T-helper 2 cell treated with Interferon-gamma antibody and Interleukin-4, amounts not matched to agents 100 ng/mL and 5 ng/mL, for 36 hours (primary cell): Measurements from ENCODE around the gene SURF4. TPM values are rescaled to one million over a fixed set of nuclear protein-coding genes. Genes with fewer than 3 reads are reported as not detected.

ENCODE experiments used
- intact Hi-C: fragments of 100-400 bp; cut with micrococcal nuclease; formaldehyde crosslinking; loops from one replicate; pipeline ENCODE4 v1.15.1; 2023
- total RNA-seq: library from RNA; stranded (reverse); gene quantifications from 2 replicates; pipeline ENCODE4 v1.2.3, GENCODE V29; 2022

Gene SURF4
- total RNA-seq, 1 donor from 2014 or later, result 205 TPM

- intact Hi-C loops, result loop anchor here (10.0 kb wide), 1 partner anchor 190 kb away; no protein-coding TSS in a partner anchor
These were observed 640 bp downstream of the SURF4 start for GRCh38 chr9:133375116-133375723.

GRCh38 chr9:133374612-133375115 lies 1.2 kb downstream of the SURF4 start:
- intact Hi-C loops, result loop anchor here (10.0 kb wide), 1 partner anchor 190 kb away; no protein-coding TSS in a partner anchor

- intact Hi-C loops, result loop anchor here (10.0 kb wide), 1 partner anchor 187 kb away; no protein-coding TSS in a partner anchor
These were observed 3.7 kb downstream of the SURF4 start for GRCh38 chr9:133372144-133372543.

DNA sequence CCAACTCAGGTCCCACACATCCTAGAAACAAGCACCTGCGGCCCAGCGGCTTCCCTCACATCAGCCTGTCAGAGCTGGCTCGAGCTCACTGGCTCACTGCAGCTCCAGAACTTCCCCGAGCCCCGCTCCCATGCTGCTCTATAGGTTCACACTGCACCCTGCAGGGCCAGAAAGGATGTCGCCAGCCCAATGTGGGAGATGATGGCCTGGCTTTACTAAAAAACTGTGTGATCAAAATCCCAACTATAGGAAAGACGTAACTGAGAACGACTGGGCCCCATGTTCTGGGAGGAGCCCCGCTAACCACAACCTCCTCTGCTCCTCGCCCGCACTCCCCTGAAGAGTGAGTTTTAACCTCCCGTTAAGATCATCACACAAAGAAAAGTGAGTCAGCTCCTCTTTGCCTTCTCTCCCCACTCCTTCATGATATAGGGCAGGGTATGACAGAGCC lies 4.6 kb downstream of the SURF4 start:
- intact Hi-C loops, result loop anchor here (1.0 to 10.0 kb wide), 4 partner anchors 14 to 186 kb away; partner anchors contain the start of genes MED22, RPL7A, SURF1 and SURF2

GRCh38 chr9:133370685-133371084 lies 5.2 kb downstream of the SURF4 start:
- intact Hi-C loops, result loop anchor here (1.0 to 10.0 kb wide), 4 partner anchors 14 to 186 kb away; partner anchors contain the start of genes MED22, RPL7A, SURF1 and SURF2

DNA sequence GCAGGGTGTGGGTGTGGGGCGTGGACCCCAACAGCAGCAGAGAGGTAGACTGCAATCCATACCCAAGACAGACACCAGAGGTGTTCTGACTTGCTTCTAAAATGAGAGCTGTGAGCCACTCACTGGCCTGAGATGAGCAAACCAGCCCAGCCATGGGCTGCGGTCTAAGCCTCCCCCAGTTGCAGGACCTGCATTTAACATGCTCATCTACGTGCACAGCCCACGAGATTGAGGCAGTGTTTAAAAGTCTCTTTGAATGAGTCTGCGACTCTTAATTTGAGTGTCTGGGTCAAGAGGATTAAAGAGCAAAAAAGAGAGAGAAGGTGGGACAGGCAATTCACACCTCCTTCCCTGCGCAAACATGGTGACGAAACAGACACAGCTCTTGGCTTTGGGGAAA lies 5.9 kb downstream of the SURF4 start:
- intact Hi-C loops, result loop anchor here (2.0 to 10.0 kb wide), 2 partner anchors 13 to 185 kb away; partner anchors contain the start of genes SURF1 and SURF2

DNA sequence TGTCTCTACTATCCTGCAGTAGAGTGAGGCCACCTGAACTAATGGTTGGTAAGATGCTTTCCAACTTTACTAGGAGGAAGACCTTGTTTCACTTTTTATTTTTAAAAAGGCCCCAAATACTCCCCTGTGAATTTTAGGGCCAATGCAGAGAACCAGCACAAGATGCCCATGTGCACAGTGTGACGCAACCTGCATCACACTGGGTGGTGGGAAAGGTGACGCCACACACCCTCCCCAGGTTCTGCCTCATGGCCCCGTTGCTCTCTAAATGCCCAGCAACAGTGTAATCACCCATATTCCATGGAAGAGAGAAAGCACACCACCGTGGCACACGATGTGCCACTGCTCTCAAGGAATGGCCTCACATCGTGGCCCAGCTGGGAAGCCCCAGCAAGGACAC lies 6.4 kb downstream of the SURF4 start:
- intact Hi-C loops, result no loop called here

DNA sequence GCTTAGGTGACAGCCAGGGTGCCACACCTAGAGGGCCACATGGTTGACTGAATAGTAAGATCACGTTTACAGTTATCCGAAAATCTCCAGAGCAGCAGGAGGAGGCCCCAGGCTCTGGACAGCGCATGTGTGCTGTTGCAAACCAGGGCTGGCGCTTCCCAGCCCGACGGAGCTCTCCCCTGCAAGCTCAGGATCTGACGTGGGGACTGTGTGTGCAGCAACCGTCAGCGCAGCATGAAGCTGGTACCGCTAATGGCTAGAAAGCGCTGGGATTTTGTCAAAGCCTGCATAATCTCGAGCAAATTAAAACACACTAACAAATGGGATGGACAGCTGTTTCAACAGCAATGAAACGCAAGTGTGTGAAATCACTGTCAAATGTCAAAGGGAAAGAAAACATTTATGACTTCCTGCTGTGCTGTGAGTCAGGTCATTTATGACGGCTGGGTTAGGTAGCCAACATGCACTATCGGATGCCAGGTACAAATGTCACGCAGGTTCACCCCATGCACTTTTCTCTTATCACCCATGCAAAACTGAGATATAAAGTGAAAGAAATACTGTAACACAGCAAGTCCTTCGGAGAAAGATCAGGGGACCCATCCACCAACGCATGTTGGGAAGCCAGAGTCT lies 7.5 kb downstream of the SURF4 start:
- intact Hi-C loops, result no loop called here

- intact Hi-C loops, result no loop called here
These were observed 8.1 kb downstream of the SURF4 start for GRCh38 chr9:133367778-133368177.

GRCh38 chr9:133367221-133367620 lies 8.6 kb downstream of the SURF4 start:
- intact Hi-C loops, result no loop called here

DNA sequence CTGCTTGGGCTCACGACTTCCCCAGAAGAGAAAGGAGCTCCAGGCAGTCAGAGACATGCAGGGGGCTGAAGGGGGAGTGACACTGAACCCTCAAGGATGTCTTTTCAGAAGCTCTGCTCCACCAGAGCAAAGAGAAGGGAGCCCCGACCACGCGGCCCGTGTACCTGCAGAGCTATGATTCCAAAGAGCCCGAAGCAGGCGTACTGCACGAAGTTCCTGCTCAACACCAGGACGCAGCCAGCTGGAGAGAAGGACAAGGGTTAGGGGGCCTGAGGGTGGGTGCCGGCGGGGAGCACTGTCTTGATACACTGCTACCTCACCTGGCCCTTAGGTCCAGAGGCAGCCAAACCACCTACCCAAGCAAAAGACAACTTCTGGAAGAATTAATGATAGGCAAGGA lies 9.4 kb downstream of the SURF4 start:
- intact Hi-C loops, result no loop called here

- intact Hi-C loops, result no loop called here
These were observed 13.4 kb downstream of the SURF4 start for GRCh38 chr9:133362359-133363044.

GRCh38 chr9:133361507-133362092 lies 14.3 kb downstream of the SURF4 start:
- intact Hi-C loops, result no loop called here

DNA sequence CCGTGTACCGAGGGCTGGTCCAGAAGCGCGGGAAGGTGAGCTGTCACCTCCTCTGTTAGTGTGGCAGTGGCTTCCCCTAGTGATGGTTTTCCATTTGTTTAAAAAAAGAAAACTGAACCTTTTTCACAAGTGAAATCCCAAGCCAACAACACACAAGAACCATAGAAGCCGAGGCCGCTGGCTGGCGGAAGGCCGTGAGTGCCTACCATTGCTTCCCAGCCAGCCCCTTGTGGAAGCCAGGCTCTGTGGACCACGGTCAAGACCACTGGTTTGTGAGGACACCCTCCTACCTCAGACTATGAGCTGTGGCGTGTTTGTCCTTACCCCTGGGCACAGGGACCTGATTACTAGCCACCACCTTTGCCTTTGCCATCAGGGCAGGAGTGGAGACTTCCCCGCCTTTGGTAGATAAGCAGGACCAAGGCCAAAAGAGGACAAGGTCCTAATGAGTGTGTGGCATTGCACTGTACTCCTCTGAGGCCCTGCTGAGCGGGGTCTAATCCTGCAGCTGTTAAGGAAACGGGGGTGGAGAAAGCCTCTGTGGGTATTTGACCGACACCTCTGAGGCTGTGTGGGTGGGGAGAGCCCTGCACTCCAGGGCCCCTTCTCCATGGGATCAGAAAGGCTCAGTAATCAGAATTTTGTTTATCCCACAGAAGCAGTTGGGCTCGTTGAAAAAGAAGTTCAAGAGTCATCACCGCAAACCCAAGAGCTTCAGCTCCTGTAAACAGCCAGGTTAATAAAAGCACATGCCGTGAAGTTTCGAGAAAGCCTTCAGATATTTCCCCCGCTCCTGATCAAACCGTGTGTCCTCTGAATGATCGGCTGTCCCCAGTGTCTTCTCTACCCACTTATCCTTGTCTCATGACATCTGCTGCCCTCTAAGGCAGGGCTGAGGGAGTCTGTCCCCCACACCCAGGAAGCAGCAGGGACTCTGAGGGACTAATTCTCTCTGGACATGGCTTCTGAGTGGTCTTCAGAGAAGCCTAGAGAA lies 15.2 kb downstream of the SURF4 start:
- intact Hi-C loops, result no loop called here

DNA sequence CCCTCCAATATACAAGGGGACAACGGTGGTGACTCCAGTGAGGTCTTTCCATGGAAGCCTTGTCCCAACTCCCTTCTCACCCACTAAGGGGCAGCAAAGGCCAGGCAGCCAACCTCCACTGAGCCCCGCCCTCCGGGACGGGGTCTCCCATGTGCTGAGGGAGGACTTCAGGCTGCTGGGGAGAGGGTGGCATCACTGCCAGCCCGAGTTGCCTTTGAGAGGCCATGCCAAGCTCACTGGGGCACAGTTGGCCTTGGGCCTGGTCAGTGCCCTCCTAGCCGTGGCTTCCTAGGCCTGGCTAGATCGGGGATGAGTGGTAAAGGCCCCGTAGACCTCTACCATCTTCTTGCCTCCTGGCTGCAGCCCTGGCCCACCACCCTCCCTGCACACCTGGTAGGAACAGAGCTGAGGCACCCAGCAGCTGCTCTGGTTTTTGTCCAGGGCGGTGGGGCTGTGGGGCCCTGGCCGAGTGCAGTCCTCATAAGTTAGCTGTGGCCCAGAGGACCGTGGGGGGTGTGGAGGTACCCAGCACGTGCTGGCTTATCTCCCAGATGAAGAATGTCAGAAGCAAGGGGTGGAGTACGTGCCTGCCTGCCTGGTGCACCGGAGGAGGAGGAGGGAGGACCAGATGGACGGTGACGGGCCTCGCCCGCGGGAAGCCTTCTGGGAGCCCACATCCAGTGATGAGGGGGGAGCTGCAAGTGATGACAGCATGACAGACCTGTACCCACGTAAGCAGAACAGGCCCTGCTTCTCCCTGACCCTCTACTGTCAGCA lies 16.3 kb downstream of the SURF4 start:
- intact Hi-C loops, result loop anchor here (5.0 kb wide), 1 partner anchor 58 kb away; the partner anchor contains the start of gene REXO4

DNA sequence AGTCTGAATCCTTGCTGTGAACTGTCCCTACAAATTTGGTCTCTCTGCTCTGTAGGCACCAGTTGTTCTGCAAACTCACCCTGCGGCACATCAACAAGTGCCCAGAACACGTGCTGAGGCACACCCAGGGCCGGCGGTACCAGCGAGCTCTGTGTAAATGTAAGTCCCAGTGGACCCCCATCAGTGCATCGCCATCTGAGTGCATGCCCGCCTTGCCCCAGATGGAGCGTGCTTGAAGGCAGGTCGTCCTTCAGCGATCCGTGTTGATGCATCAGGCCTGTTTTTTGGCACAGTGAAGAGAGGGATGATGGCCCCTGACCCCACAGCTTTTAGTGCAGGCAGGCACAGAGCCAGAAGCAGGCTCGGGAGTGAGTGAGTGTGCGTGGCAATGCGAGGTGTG lies 18.2 kb downstream of the SURF4 start:
- intact Hi-C loops, result loop anchor here (2.0 to 5.0 kb wide), 2 partner anchors 13 to 60 kb away; partner anchors contain the start of gene REXO4

GRCh38 chr9:133356391-133357091 lies 19.3 kb downstream of the SURF4 start, which contains the start of the genes SURF1 and SURF2:
Gene SURF1 (minus strand): TSS chr9:133356487. CDS start chr9:133356453, 34 bp downstream.
Gene SURF2 (plus strand): TSS chr9:133356550. CDS start chr9:133356593, 43 bp downstream.
- intact Hi-C loops, result loop anchor here (1.0 to 5.0 kb wide), 3 partner anchors 8 to 61 kb away; partner anchors contain the start of genes MED22, REXO4 and RPL7A

- intact Hi-C loops, result loop anchor here (1.0 to 5.0 kb wide), 3 partner anchors 8 to 61 kb away; partner anchors contain the start of genes MED22, REXO4 and RPL7A
These were observed 19.9 kb downstream of the SURF4 start for GRCh38 chr9:133355881-133356357.
